OCI-LY7 (cell line): ENCODE results near the gene CDHR2. TPM values are rescaled to one million over a fixed set of nuclear protein-coding genes. Genes with fewer than 3 reads are reported as not detected.

Experiments used
- BruUV-seq: library from RNA; stranded (reverse); fragments of 400-500 nt; replicated peaks from 2 replicates; lab custom pipeline; 2021; lab: Mats Ljungman, UMichigan
- CTCF ChIA-PET: fragments of 300-600 bp; sonication (Branson Sonifier 250); formaldehyde crosslinking; loops from one replicate; lab custom pipeline; 2022; ENCODE audit warnings: antibody characterized with exemption; ENCODE audit not compliant: unreplicated experiment; lab: Charles Lee
- POLR2A ChIA-PET: fragments of 300-600 bp; sonication (Branson Sonifier 250); formaldehyde crosslinking; loops from one replicate; lab custom pipeline; 2022; ENCODE audit warnings: antibody characterized with exemption; lab: Charles Lee
- DNase-seq: peaks from one replicate; pipeline ENCODE4 v3.0.0-alpha.2; 2015; ENCODE audit warnings: low spot score
- H2AFZ ChIP-seq: fragments of 200-600 bp; sonication (generic), shearing (Covaris generic); 2 replicates; pipeline ENCODE4 v1.6.1; 2014; ENCODE audit warnings: mild to moderate bottlenecking, antibody characterized with exemption, low read length, moderate library complexity
- H3K27ac ChIP-seq: fragments of 200-600 bp; sonication (generic); 2 replicates; pipeline ENCODE4 v1.5.1; 2014; ENCODE audit warnings: mixed run types, low read depth, mild to moderate bottlenecking, moderate library complexity, low read length, inconsistent platforms; ENCODE audit not compliant: poor library complexity, severe bottlenecking
- H3K36me3 ChIP-seq: fragments of 200-600 bp; sonication (generic); 2 replicates; pipeline ENCODE4 v1.6.1; 2014; ENCODE audit warnings: mild to moderate bottlenecking, antibody characterized with exemption, low read length, moderate library complexity, mixed read lengths; ENCODE audit not compliant: insufficient read depth
- H3K4me1 ChIP-seq: fragments of 200-600 bp; sonication (generic); 2 replicates; pipeline ENCODE4 v1.5.1; 2014; ENCODE audit warnings: mild to moderate bottlenecking, low read length; ENCODE audit not compliant: insufficient read depth, poor library complexity, severe bottlenecking
- H3K4me2 ChIP-seq: fragments of 200-600 bp; sonication (generic); 2 replicates; pipeline ENCODE4 v1.6.1; 2014; ENCODE audit warnings: mild to moderate bottlenecking, low read length
- H3K4me3 ChIP-seq: fragments of 200-600 bp; sonication (generic); 2 replicates; pipeline ENCODE4 v1.5.1; 2014; ENCODE audit warnings: mild to moderate bottlenecking, low read depth, low read length; ENCODE audit not compliant: poor library complexity, severe bottlenecking
- H3K79me2 ChIP-seq: fragments of 200-600 bp; sonication (generic); 2 replicates; pipeline ENCODE4 v1.6.1; 2016; ENCODE audit warnings: low read depth, mild to moderate bottlenecking, low read length, moderate library complexity, mixed read lengths; ENCODE audit not compliant: insufficient read depth
- H3K9me2 ChIP-seq: fragments of 200-600 bp; sonication (generic); 2 replicates; pipeline ENCODE4 v1.6.1; 2016; ENCODE audit warnings: mild to moderate bottlenecking, low read length, mixed read lengths; ENCODE audit not compliant: insufficient read depth
- H3K9me3 ChIP-seq: fragments of 200-600 bp; sonication (generic); 2 replicates; pipeline ENCODE4 v1.6.1; 2014; ENCODE audit warnings: mild to moderate bottlenecking, mixed run types, low read length, mixed read lengths
- H4K20me1 ChIP-seq: fragments of 200-600 bp; sonication (generic); 2 replicates; pipeline ENCODE4 v1.6.1; 2014; ENCODE audit warnings: mild to moderate bottlenecking, antibody characterized with exemption, low read length, moderate library complexity, mixed read lengths; ENCODE audit not compliant: insufficient read depth
- EZH2phosphoT487 ChIP-seq: fragments of 200-600 bp; sonication (generic); IDR thresholded peaks from 2 replicates; pipeline ENCODE4 v1.6.1; 2018; ENCODE audit warnings: low read depth, borderline replicate concordance, mild to moderate bottlenecking, mixed run types, antibody characterized with exemption, low read length, moderate library complexity, mixed read lengths
- intact Hi-C: fragments of 100-400 bp; cut with micrococcal nuclease; formaldehyde crosslinking; loops from one replicate; pipeline ENCODE4 v1.10.0; 2022; ENCODE audit not compliant: unreplicated experiment
- total RNA-seq, 2 experiments: library from RNA; depleted of rRNA in 1 of 2; stranded (reverse); fragments of >200 nt in 1 of 2; shearing (Covaris generic) in 1 of 2; gene quantifications; 2 replicates each; pipeline ENCODE4 v1.2.3, GENCODE V29; 2014 to 2022
- TF ChIP-seq, protein P1 (sequence below): fragments of 200-600 bp; sonication (generic); conservative IDR thresholded peaks from 2 replicates; pipeline ENCODE4 v1.5.1; 2014; ENCODE audit warnings: mild to moderate bottlenecking, antibody characterized with exemption, low read length, moderate library complexity, mixed read lengths

The CDHR2 gene
- total RNA-seq, 2 experiments from 2014 or later: 0.25 to 3.8 TPM

DNA sequence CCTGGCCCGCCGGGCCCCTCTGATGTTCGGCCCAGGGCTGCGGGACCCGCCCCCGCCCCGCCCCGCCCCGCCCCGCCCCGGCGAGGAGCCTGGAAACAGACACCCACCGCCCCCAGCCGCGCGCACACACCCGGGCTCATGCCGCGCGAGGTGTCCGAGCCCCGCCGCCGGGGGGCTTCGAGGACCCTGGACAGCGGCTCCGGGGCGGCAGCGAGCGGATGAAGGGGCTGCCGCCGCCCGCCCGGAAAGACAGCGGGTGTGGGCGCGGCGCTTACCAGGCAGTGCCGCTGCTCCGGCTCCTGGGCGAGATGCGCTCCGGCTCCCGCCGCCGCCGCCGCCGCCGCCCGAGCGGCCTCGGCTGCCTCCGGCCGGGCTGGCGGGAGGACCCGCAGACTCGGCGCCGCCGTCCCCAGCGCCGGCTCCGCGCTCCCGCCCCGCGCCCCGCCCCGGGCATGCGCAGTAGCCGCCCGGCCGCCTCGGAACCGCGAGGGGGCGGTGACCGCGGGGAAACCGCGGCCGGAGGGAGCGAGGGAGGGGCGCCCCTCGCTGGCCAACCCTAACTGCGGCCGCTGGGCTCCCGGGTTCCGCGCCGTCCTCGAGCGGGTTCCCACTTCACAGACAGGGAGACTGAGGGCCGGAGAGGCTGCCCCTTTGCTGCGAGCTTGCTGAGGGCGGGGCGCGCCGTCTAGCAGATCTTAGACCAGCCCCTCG lies 60.7 kb downstream of the CDHR2 start, which contains the start of gene GPRIN1:
Gene GPRIN1 (minus strand): TSS at position 433 of the 711 bp plus-strand sequence. CDS start 10,322 bp downstream, outside the sequence.
- TF ChIP-seq EZH2phosphoT487: no peak
- TF ChIP-seq, protein P1, sequence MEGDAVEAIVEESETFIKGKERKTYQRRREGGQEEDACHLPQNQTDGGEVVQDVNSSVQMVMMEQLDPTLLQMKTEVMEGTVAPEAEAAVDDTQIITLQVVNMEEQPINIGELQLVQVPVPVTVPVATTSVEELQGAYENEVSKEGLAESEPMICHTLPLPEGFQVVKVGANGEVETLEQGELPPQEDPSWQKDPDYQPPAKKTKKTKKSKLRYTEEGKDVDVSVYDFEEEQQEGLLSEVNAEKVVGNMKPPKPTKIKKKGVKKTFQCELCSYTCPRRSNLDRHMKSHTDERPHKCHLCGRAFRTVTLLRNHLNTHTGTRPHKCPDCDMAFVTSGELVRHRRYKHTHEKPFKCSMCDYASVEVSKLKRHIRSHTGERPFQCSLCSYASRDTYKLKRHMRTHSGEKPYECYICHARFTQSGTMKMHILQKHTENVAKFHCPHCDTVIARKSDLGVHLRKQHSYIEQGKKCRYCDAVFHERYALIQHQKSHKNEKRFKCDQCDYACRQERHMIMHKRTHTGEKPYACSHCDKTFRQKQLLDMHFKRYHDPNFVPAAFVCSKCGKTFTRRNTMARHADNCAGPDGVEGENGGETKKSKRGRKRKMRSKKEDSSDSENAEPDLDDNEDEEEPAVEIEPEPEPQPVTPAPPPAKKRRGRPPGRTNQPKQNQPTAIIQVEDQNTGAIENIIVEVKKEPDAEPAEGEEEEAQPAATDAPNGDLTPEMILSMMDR: peak; percentile 61
- intact Hi-C loops: no loop called here
- H3K4me3 ChIP-seq: peak within 1 kb of the TSS; percentile 73
- ChIA-PET POLR2A (no interaction called here), CTCF (no interaction called here)
- H3K9me3 ChIP-seq: no peaks in the 10 kb centered on the region
- H4K20me1 ChIP-seq: no peaks in the 10 kb centered on the region
- H3K79me2 ChIP-seq: no peaks in the 10 kb centered on the region
- peak within 1 kb of the TSS; percentile 87 for H3K4me2 ChIP-seq
- peak within 1 kb of the TSS; percentile 75 for H2AFZ ChIP-seq
- no TSS peak for BruUV-seq
- DNase-seq: peak; percentile 80
- H3K9me2 ChIP-seq: no peaks in the 10 kb centered on the region
- peaks cover 14% of the 10 kb centered on the region for H3K4me1 ChIP-seq
- no peak within 1 kb of the TSS for H3K27ac ChIP-seq
- no peaks in the 10 kb centered on the region for H3K36me3 ChIP-seq

DNA sequence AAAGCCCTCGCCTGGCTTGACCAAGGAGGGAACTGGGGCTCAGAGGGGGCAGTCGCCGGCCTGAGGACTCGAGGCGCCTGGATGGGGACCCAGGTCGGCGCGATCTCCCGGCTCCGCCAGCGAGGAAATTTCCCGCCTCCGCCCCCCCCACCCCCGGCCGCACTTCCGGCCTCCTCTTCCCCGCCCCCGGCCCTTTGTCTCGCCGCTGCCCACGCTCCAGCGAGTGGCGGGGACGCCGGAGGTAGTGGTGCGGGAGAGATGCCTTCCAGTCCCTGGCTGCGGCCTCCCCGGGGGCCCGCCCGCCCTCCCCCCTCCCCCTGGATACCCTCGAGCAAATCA lies 61.3 kb downstream of the CDHR2 start:
- intact Hi-C loops: no loop called here
- no peaks in the 10 kb centered on the region for H4K20me1 ChIP-seq
- H3K4me2 ChIP-seq: peak overlapping the region; percentile 87
- no peaks in the 10 kb centered on the region for H3K36me3 ChIP-seq
- H3K4me1 ChIP-seq: peaks cover 14% of the 10 kb centered on the region
- POLR2A ChIA-PET: no interaction called here
- no TSS peak for BruUV-seq
- CTCF ChIA-PET: no interaction called here
- H3K9me2 ChIP-seq: no peaks in the 10 kb centered on the region
- peak overlapping the region; percentile 73 for H3K4me3 ChIP-seq
- H3K27ac ChIP-seq: no peak overlapping the region
- peak overlapping the region; percentile 75 for H2AFZ ChIP-seq
- H3K79me2 ChIP-seq: no peaks in the 10 kb centered on the region
- TF ChIP-seq, protein P1: no peak
- no peak for TF ChIP-seq EZH2phosphoT487
- H3K9me3 ChIP-seq: no peaks in the 10 kb centered on the region
- DNase-seq: no peak

DNA sequence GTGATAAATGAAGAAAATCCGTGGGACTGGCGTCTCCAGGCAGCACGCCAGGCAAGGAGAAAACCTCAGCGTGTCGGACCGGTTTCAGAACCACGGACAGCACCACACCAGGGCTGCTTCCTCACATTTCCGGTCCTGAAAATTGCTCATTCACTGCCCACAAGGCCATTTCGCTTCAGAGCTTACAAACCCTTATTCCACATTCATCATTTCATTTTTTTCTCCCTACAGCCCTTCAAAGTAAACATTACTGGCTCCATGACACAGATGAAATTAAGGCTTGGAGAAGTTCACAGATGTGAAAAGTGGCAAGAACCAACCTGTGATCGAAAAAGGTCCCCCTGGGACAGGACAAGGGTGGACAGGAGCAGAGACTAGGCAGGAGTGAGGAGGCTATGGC lies 62.3 kb downstream of the CDHR2 start:
- H3K9me3 ChIP-seq: no peaks in the 10 kb centered on the region
- H3K36me3 ChIP-seq: no peaks in the 10 kb centered on the region
- H3K27ac ChIP-seq: no peak overlapping the region
- intact Hi-C loops: no loop called here
- no peaks in the 10 kb centered on the region for H3K9me2 ChIP-seq
- ChIA-PET POLR2A (no interaction called here), CTCF (no interaction called here)
- no peak overlapping the region for H3K4me2 ChIP-seq
- no TSS peak for BruUV-seq
- no peak overlapping the region for H3K4me3 ChIP-seq
- H3K4me1 ChIP-seq: peaks cover 14% of the 10 kb centered on the region
- H2AFZ ChIP-seq: no peak overlapping the region
- H3K79me2 ChIP-seq: no peaks in the 10 kb centered on the region
- no peaks in the 10 kb centered on the region for H4K20me1 ChIP-seq
- TF ChIP-seq, protein P1: no peak
- TF ChIP-seq EZH2phosphoT487: no peak
- peak; percentile 51 for DNase-seq
